ENCODE data around the gene SP3.
A peak's percentile ranks its signal among the peaks of the same experiment; 100 is the strongest.

Gene SP3

GRCh38 chr2:173965372-173966025 is at the start of gene SP3:
Gene SP3, minus strand, starts transcription at chr2:173965373. Its CDS starts 202 bp downstream, at chr2:173965171.
- DNase-seq, result peak; percentile 95 to 98

GRCh38 chr2:174014699-174015070 is 49.5 kb upstream of the SP3 start:
- DNase-seq, result no peak

- no peak for DNase-seq
Measured at GRCh38 chr2:174014011-174014698, 49.0 kb upstream of the SP3 start.

GRCh38 chr2:174013315-174013751 is 48.2 kb upstream of the SP3 start:
- peak in 1 of 2 donors; percentile 48 for DNase-seq

- peak in 1 of 2 donors; percentile 53 for DNase-seq
Measured at GRCh38 chr2:174012347-174013314, 47.5 kb upstream of the SP3 start.

- no peak for DNase-seq
Measured at GRCh38 chr2:174011796-174012195, 46.6 kb upstream of the SP3 start.

GRCh38 chr2:174011173-174011572 is 46.0 kb upstream of the SP3 start:
- no peak for DNase-seq

- DNase-seq, result no peak
Measured at GRCh38 chr2:174009488-174010223, 44.5 kb upstream of the SP3 start.

GRCh38 chr2:174008720-174009119 is 43.5 kb upstream of the SP3 start:
- DNase-seq, result no peak

GRCh38 chr2:174007010-174007409 is 41.8 kb upstream of the SP3 start:
- no peak for DNase-seq

- DNase-seq, result no peak
Measured at GRCh38 chr2:174005801-174006419, 40.7 kb upstream of the SP3 start.

GRCh38 chr2:174004905-174005605 is 39.9 kb upstream of the SP3 start:
- no peak for DNase-seq

- DNase-seq, result no peak
Measured at GRCh38 chr2:174003720-174004695, 38.8 kb upstream of the SP3 start.

GRCh38 chr2:174002679-174003078 is 37.5 kb upstream of the SP3 start:
- no peak for DNase-seq

GRCh38 chr2:174001107-174001506 is 35.9 kb upstream of the SP3 start:
- no peak for DNase-seq

GRCh38 chr2:173999724-174000123 is 34.6 kb upstream of the SP3 start:
- no peak for DNase-seq

GRCh38 chr2:173999272-173999671 is 34.1 kb upstream of the SP3 start:
- DNase-seq, result peak in 1 of 2 donors; percentile 24

- no peak for DNase-seq
Measured at GRCh38 chr2:173998386-173998785, 33.2 kb upstream of the SP3 start.

- no peak for DNase-seq
Measured at GRCh38 chr2:173997753-173998152, 32.6 kb upstream of the SP3 start.

- DNase-seq, result peak in 1 of 2 donors; percentile 12
Measured at GRCh38 chr2:173997269-173997668, 32.1 kb upstream of the SP3 start.

Measured in hippocampal formation (tissue), 2 donors.